SU-DHL-6 (cell line): ENCODE data around the gene WNT7A.

Source experiments
- H2AFZ ChIP-seq: fragments of 200-600 bp; sonication (generic); 2 replicates; pipeline ENCODE4 v1.6.1; 2014; ENCODE audit warnings: low read depth, mild to moderate bottlenecking, moderate library complexity, mixed read lengths, antibody characterized with exemption, low read length; ENCODE audit not compliant: severe bottlenecking
- H3F3A ChIP-seq: fragments of 200-600 bp; shearing (Covaris generic); 2 replicates; pipeline ENCODE4 v1.6.0; 2016; ENCODE audit warnings: antibody characterized with exemption, mild to moderate bottlenecking; ENCODE audit not compliant: insufficient read depth
- H3K27ac ChIP-seq: fragments of 200-600 bp; sonication (generic); 2 replicates; pipeline ENCODE4 v1.5.1; 2016; ENCODE audit warnings: low read depth, mild to moderate bottlenecking, low read length, moderate library complexity, mixed read lengths
- H3K27me3 ChIP-seq: fragments of 200-600 bp; sonication (generic), shearing (Covaris generic); 2 replicates; pipeline ENCODE4 v1.6.0; 2014; ENCODE audit warnings: mild to moderate bottlenecking, low read length
- H3K36me3 ChIP-seq: fragments of 200-600 bp; sonication (generic); 2 replicates; pipeline ENCODE4 v1.6.1; 2014; ENCODE audit warnings: mild to moderate bottlenecking, low read length, mixed read lengths
- H3K4me2 ChIP-seq: fragments of 300-600, 200-600 bp; shearing (Covaris generic), sonication (generic); 2 replicates; pipeline ENCODE4 v1.6.0; 2014; ENCODE audit warnings: low read length, low read depth, mild to moderate bottlenecking; ENCODE audit not compliant: poor library complexity, severe bottlenecking
- H3K4me3 ChIP-seq: fragments of 200-600 bp; sonication (generic); 2 replicates; pipeline ENCODE4 v1.5.1; 2014; ENCODE audit warnings: antibody characterized with exemption, low read length, mild to moderate bottlenecking, mixed read lengths; ENCODE audit not compliant: insufficient read depth, poor library complexity, severe bottlenecking
- H3K79me2 ChIP-seq: fragments of 200-600 bp; sonication (generic); 2 replicates; pipeline ENCODE4 v1.6.1; 2014; ENCODE audit warnings: mild to moderate bottlenecking, low read length, moderate library complexity; ENCODE audit not compliant: insufficient read depth
- H3K9ac ChIP-seq: fragments of 200-600 bp; sonication (generic); 2 replicates; pipeline ENCODE4 v1.7.0; 2014; ENCODE audit warnings: mild to moderate bottlenecking, low read length
- H3K9me2 ChIP-seq: fragments of 200-600 bp; sonication (generic); replicated peaks from 2 replicates; pipeline ENCODE4 v1.6.1; 2014; ENCODE audit warnings: low read length; ENCODE audit not compliant: insufficient read depth
- H3K9me3 ChIP-seq: fragments of 200-600 bp; sonication (generic); 2 replicates; pipeline ENCODE4 v1.6.1; 2014; ENCODE audit warnings: low read length, mixed read lengths; ENCODE audit not compliant: insufficient read depth
- H4K20me1 ChIP-seq: fragments of 200-600 bp; sonication (generic); 2 replicates; pipeline ENCODE4 v1.6.1; 2014; ENCODE audit warnings: low read depth, mild to moderate bottlenecking, antibody characterized with exemption, low read length, moderate library complexity, mixed read lengths
- EZH2phosphoT487 ChIP-seq: fragments of 200-600 bp; sonication (generic), shearing (Covaris generic); conservative IDR thresholded peaks from 2 replicates; pipeline ENCODE4 v1.6.1; 2018; ENCODE audit warnings: mild to moderate bottlenecking, antibody characterized with exemption, low read length, moderate library complexity, mixed read lengths
- TF ChIP-seq, protein P1 (sequence below): fragments of 200-600 bp; sonication (generic); IDR thresholded peaks from one replicate; pipeline ENCODE4 v1.5.1; 2017; ENCODE audit warnings: antibody characterized with exemption, mild to moderate bottlenecking, low read length, moderate library complexity; ENCODE audit not compliant: insufficient read depth, poor library complexity, severe bottlenecking

The WNT7A gene

DNA sequence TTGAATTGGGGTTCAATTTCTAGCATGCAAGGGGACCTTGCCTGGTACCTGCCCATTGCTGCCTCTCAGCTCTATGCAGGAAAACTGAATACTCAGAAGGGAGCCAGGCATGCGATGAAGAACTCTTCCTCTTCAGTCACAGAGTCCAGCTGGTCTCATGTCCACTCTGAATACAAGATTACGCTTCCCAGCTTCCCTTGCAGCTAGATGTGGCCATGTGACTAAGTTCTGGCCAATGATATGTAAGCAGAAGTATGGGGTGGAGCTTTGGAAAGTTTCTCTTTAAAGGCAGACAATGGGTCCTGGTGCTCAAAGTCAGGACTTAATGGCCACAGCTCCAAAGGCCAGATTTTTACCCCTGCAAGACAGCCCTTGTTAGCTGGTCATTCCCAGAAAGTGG is 9.0 kb downstream of the WNT7A start:
- no peaks in the 10 kb centered on the region for H3K27me3 ChIP-seq
- H4K20me1 ChIP-seq: no peaks in the 10 kb centered on the region
- H3F3A ChIP-seq: no peaks in the 10 kb centered on the region
- H3K4me3 ChIP-seq: no peak overlapping the region
- no peaks in the 10 kb centered on the region for H3K9me2 ChIP-seq
- no peak overlapping the region for H2AFZ ChIP-seq
- TF ChIP-seq, protein P1, sequence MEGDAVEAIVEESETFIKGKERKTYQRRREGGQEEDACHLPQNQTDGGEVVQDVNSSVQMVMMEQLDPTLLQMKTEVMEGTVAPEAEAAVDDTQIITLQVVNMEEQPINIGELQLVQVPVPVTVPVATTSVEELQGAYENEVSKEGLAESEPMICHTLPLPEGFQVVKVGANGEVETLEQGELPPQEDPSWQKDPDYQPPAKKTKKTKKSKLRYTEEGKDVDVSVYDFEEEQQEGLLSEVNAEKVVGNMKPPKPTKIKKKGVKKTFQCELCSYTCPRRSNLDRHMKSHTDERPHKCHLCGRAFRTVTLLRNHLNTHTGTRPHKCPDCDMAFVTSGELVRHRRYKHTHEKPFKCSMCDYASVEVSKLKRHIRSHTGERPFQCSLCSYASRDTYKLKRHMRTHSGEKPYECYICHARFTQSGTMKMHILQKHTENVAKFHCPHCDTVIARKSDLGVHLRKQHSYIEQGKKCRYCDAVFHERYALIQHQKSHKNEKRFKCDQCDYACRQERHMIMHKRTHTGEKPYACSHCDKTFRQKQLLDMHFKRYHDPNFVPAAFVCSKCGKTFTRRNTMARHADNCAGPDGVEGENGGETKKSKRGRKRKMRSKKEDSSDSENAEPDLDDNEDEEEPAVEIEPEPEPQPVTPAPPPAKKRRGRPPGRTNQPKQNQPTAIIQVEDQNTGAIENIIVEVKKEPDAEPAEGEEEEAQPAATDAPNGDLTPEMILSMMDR: no peak
- TF ChIP-seq EZH2phosphoT487: no peak
- no peak overlapping the region for H3K27ac ChIP-seq
- H3K36me3 ChIP-seq: no peaks in the 10 kb centered on the region
- no peak overlapping the region for H3K9ac ChIP-seq
- no peaks in the 10 kb centered on the region for H3K79me2 ChIP-seq
- H3K9me3 ChIP-seq: no peaks in the 10 kb centered on the region
- H3K4me2 ChIP-seq: no peak overlapping the region

GRCh38 chr3:13869761-13870343 is 10.0 kb downstream of the WNT7A start:
- no peak overlapping the region for H3K27ac ChIP-seq
- no peaks in the 10 kb centered on the region for H3K9me2 ChIP-seq
- no peaks in the 10 kb centered on the region for H3F3A ChIP-seq
- H3K79me2 ChIP-seq: no peaks in the 10 kb centered on the region
- H3K4me3 ChIP-seq: no peak overlapping the region
- no peak overlapping the region for H2AFZ ChIP-seq
- no peak overlapping the region for H3K9ac ChIP-seq
- TF ChIP-seq, protein P1: no peak
- no peak for TF ChIP-seq EZH2phosphoT487
- no peaks in the 10 kb centered on the region for H3K36me3 ChIP-seq
- no peaks in the 10 kb centered on the region for H3K27me3 ChIP-seq
- no peaks in the 10 kb centered on the region for H4K20me1 ChIP-seq
- no peaks in the 10 kb centered on the region for H3K9me3 ChIP-seq
- no peak overlapping the region for H3K4me2 ChIP-seq

- TF ChIP-seq, protein P1: no peak
- TF ChIP-seq EZH2phosphoT487: no peak
- Histone ChIP-seq H3K9ac (no peak overlapping the region), H2AFZ (no peak overlapping the region), H3F3A (no peaks in the 10 kb centered on the region), H3K9me2 (no peaks in the 10 kb centered on the region), H4K20me1 (no peaks in the 10 kb centered on the region), H3K79me2 (no peaks in the 10 kb centered on the region), H3K36me3 (no peaks in the 10 kb centered on the region), H3K27ac (no peak overlapping the region), H3K27me3 (no peaks in the 10 kb centered on the region), H3K9me3 (no peaks in the 10 kb centered on the region), H3K4me3 (no peak overlapping the region), H3K4me2 (no peak overlapping the region)
Observed at GRCh38 chr3:13868844-13869724, 10.8 kb downstream of the WNT7A start.
